Measurements from ENCODE around the gene RBM15B. TPM values are rescaled to one million over a fixed set of nuclear protein-coding genes. Genes with fewer than 3 reads are reported as not detected.
A peak's percentile ranks its signal among the peaks of the same experiment; 100 is the strongest.

Gene RBM15B
- total RNA-seq, 2 experiments from 2014 or later: 34.2 to 37.4 TPM

GRCh38 chr3:51395493-51396213 is 4.6 kb downstream of the RBM15B start:
- no TSS peak for BruUV-seq (replicated peaks)
- peaks cover 41% of the 10 kb centered on the region for H4K20me1 ChIP-seq (ENCODE audit: insufficient read depth, low read length)
- TF ChIP-seq CTCF (conservative IDR thresholded peaks at IDR 0.05; ENCODE audit: low read length) (no peak), EZH2phosphoT487 (IDR thresholded peaks at IDR 0.05; ENCODE audit: borderline replicate concordance, low read depth, low read length) (no peak)
- H3K4me3 ChIP-seq (ENCODE audit: low read depth, low read length, poor library complexity, severe bottlenecking): no peak overlapping the region
- H3K9me3 ChIP-seq (ENCODE audit: low read length): no peaks in the 10 kb centered on the region
- intact Hi-C loops (cut with micrococcal nuclease; ENCODE audit: unreplicated experiment): no loop called here
- H3K4me1 ChIP-seq (ENCODE audit: insufficient read depth, low read length, poor library complexity, severe bottlenecking): peaks cover 43% of the 10 kb centered on the region
- H3K27ac ChIP-seq (ENCODE audit: low read depth, low read length, poor library complexity, severe bottlenecking): peak overlapping the region; percentile 28
- peak overlapping the region; percentile 37; the same call in 1 of the 2 replicates for H3K4me2 ChIP-seq (ENCODE audit: low read length)
- DNase-seq (ENCODE audit: low spot score): no peak
- no peaks in the 10 kb centered on the region for H3K9me2 ChIP-seq (ENCODE audit: insufficient read depth, low read length)
- CTCF ChIA-PET (ENCODE audit: unreplicated experiment): no interaction called here
- H3K79me2 ChIP-seq (ENCODE audit: insufficient read depth, low read depth, low read length): peaks cover 51% of the 10 kb centered on the region
- peaks cover 87% of the 10 kb centered on the region for H3K36me3 ChIP-seq (ENCODE audit: insufficient read depth, low read length)
- H2AFZ ChIP-seq (ENCODE audit: low read length): no peak overlapping the region
- POLR2A ChIA-PET: interaction anchor here (1.3 kb wide), 1 partner anchor 18 kb away, joined by 3 read pairs; no protein-coding TSS in a partner anchor

DNA sequence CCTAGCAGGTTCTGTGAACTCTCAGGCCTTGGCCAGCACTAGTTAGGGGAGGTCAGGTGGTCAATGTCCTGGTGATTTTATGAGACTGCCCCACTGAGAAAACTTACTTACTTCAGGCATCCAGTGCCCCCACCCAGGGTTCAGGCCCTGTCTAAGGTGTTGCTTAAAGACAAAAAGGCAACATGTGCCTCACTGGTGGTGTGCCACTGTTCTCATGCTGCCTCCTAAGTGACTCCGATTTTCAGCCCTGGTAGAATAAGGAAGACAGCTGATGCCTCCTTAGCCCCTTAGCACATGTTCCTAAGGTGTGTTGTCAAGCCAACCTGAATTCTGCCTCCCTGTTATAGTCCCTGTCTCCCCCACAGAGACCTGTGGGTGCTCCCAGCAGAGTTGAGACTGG is 5.3 kb downstream of the RBM15B start:
- 0 out of 2 replicates have a peak overlapping the region, but pooled peaks have one; percentile 6 for H3K4me2 ChIP-seq (ENCODE audit: low read length)
- TF ChIP-seq CTCF (conservative IDR thresholded peaks at IDR 0.05; ENCODE audit: low read length): no peak
- DNase-seq (ENCODE audit: low spot score): no peak
- H3K4me1 ChIP-seq (ENCODE audit: insufficient read depth, low read length, poor library complexity, severe bottlenecking): peaks cover 42% of the 10 kb centered on the region
- POLR2A ChIA-PET: no interaction called here
- H3K9me2 ChIP-seq (ENCODE audit: insufficient read depth, low read length): no peaks in the 10 kb centered on the region
- intact Hi-C loops (cut with micrococcal nuclease; ENCODE audit: unreplicated experiment): no loop called here
- H3K27ac ChIP-seq (ENCODE audit: low read depth, low read length, poor library complexity, severe bottlenecking): peak overlapping the region; percentile 28
- BruUV-seq (replicated peaks): no TSS peak
- peaks cover 51% of the 10 kb centered on the region for H3K79me2 ChIP-seq (ENCODE audit: insufficient read depth, low read depth, low read length)
- no peak overlapping the region for H3K4me3 ChIP-seq (ENCODE audit: low read depth, low read length, poor library complexity, severe bottlenecking)
- no peak overlapping the region for H2AFZ ChIP-seq (ENCODE audit: low read length)
- no peaks in the 10 kb centered on the region for H3K9me3 ChIP-seq (ENCODE audit: low read length)
- peaks cover 41% of the 10 kb centered on the region for H4K20me1 ChIP-seq (ENCODE audit: insufficient read depth, low read length)
- peaks cover 90% of the 10 kb centered on the region for H3K36me3 ChIP-seq (ENCODE audit: insufficient read depth, low read length)
- CTCF ChIA-PET (ENCODE audit: unreplicated experiment): no interaction called here

- intact Hi-C loops (cut with micrococcal nuclease; ENCODE audit: unreplicated experiment): no loop called here
- H3K27ac ChIP-seq (ENCODE audit: low read depth, low read length, poor library complexity, severe bottlenecking): no peak overlapping the region
- POLR2A ChIA-PET: interaction anchor here (1.2 to 1.3 kb wide), 2 partner anchors 10 to 13 kb away, joined by 3 to 4 read pairs; no protein-coding TSS in a partner anchor
- no peak for TF ChIP-seq CTCF (conservative IDR thresholded peaks at IDR 0.05; ENCODE audit: low read length)
- TF ChIP-seq EZH2phosphoT487 (IDR thresholded peaks at IDR 0.05; ENCODE audit: borderline replicate concordance, low read depth, low read length): no peak
- no peak for DNase-seq (ENCODE audit: low spot score)
- H3K79me2 ChIP-seq (ENCODE audit: insufficient read depth, low read depth, low read length): peaks cover 42% of the 10 kb centered on the region
- H4K20me1 ChIP-seq (ENCODE audit: insufficient read depth, low read length): peaks cover 36% of the 10 kb centered on the region
- peaks cover 94% of the 10 kb centered on the region for H3K36me3 ChIP-seq (ENCODE audit: insufficient read depth, low read length)
- CTCF ChIA-PET (ENCODE audit: unreplicated experiment): no interaction called here
- no peaks in the 10 kb centered on the region for H3K9me2 ChIP-seq (ENCODE audit: insufficient read depth, low read length)
- no peak overlapping the region for H3K4me3 ChIP-seq (ENCODE audit: low read depth, low read length, poor library complexity, severe bottlenecking)
- H3K4me2 ChIP-seq (ENCODE audit: low read length): no peak overlapping the region
- peaks cover 38% of the 10 kb centered on the region for H3K4me1 ChIP-seq (ENCODE audit: insufficient read depth, low read length, poor library complexity, severe bottlenecking)
- H3K9me3 ChIP-seq (ENCODE audit: low read length): no peaks in the 10 kb centered on the region
- H2AFZ ChIP-seq (ENCODE audit: low read length): no peak overlapping the region
- no TSS peak for BruUV-seq (replicated peaks)
Observed at GRCh38 chr3:51397392-51397791, 6.3 kb downstream of the RBM15B start.
